ENCODE data around the gene ZSWIM3.
"Not testable (repeated sequence)": the region's sequence is repeated elsewhere in the genome, so short reads cannot be mapped to it uniquely, and the experiment has no call there.

Gene ZSWIM3

GRCh38 chr20:45897289-45897688 is 39.9 kb downstream of the ZSWIM3 start:
- TF ChIP-seq CTCF (IDR thresholded peaks at IDR 0.05; ENCODE audit: insufficient read depth, low read depth, low read length, missing control alignments): no peak
- no peak overlapping the region for H3K4me3 ChIP-seq (ENCODE audit: low read depth, low read length)
- no peak for DNase-seq (ENCODE audit: low read depth)

GRCh38 chr20:45897692-45898091 is 40.3 kb downstream of the ZSWIM3 start:
- no peak overlapping the region for H3K4me3 ChIP-seq (ENCODE audit: low read depth, low read length)
- no peak for DNase-seq (ENCODE audit: low read depth)
- no peak for TF ChIP-seq CTCF (IDR thresholded peaks at IDR 0.05; ENCODE audit: insufficient read depth, low read depth, low read length, missing control alignments)

- DNase-seq (ENCODE audit: low read depth): no peak
- no peak overlapping the region for H3K4me3 ChIP-seq (ENCODE audit: low read depth, low read length)
- TF ChIP-seq CTCF (IDR thresholded peaks at IDR 0.05; ENCODE audit: insufficient read depth, low read depth, low read length, missing control alignments): no peak
These were observed 40.9 kb downstream of the ZSWIM3 start for GRCh38 chr20:45898285-45898684.

- TF ChIP-seq CTCF (IDR thresholded peaks at IDR 0.05; ENCODE audit: insufficient read depth, low read depth, low read length, missing control alignments): no peak
- no peak overlapping the region for H3K4me3 ChIP-seq (ENCODE audit: low read depth, low read length)
- no peak for DNase-seq (ENCODE audit: low read depth)
These were observed 41.8 kb downstream of the ZSWIM3 start for GRCh38 chr20:45899046-45899835.

GRCh38 chr20:45901332-45901731 is 43.9 kb downstream of the ZSWIM3 start:
- DNase-seq (ENCODE audit: low read depth); H3K4me3 ChIP-seq (ENCODE audit: low read depth, low read length): not testable (repeated sequence)

- DNase-seq (ENCODE audit: low read depth): no peak
- H3K4me3 ChIP-seq (ENCODE audit: low read depth, low read length): no peak overlapping the region
- no peak for TF ChIP-seq CTCF (IDR thresholded peaks at IDR 0.05; ENCODE audit: insufficient read depth, low read depth, low read length, missing control alignments)
These were observed 44.8 kb downstream of the ZSWIM3 start for GRCh38 chr20:45902199-45902701.

- no peak overlapping the region for H3K4me3 ChIP-seq (ENCODE audit: low read depth, low read length)
- no peak for TF ChIP-seq CTCF (IDR thresholded peaks at IDR 0.05; ENCODE audit: insufficient read depth, low read depth, low read length, missing control alignments)
- DNase-seq (ENCODE audit: low read depth): no peak
These were observed 47.4 kb downstream of the ZSWIM3 start for GRCh38 chr20:45904583-45905504.

Data from GM12865 (cell line).